IPS-18c (cell line): Measurements from ENCODE around the gene GAPT.
"Not testable (repeated sequence)": the region's sequence is repeated elsewhere in the genome, so short reads cannot be mapped to it uniquely, and the experiment has no call there.

Source experiments
- H3K4me3 ChIP-seq: 2 replicates; pipeline ENCODE4 v1.7.0; 2013; ENCODE audit warnings: low read depth, mild to moderate bottlenecking, low read length, moderate library complexity; ENCODE audit not compliant: insufficient read depth
- H3K9me3 ChIP-seq: one replicate; pipeline ENCODE4 v1.6.1; 2013; ENCODE audit warnings: mild to moderate bottlenecking, low read length, moderate library complexity; ENCODE audit not compliant: control insufficient read depth, insufficient read depth

The GAPT gene

GRCh38 chr5:58496488-58496887 is 5.3 kb downstream of the GAPT start:
- Histone ChIP-seq H3K4me3 (no peak overlapping the region), H3K9me3 (no peaks in the 10 kb centered on the region)

- Histone ChIP-seq H3K4me3 (no peak overlapping the region), H3K9me3 (no peaks in the 10 kb centered on the region)
Observed at GRCh38 chr5:58497386-58497785, 6.2 kb downstream of the GAPT start.

GRCh38 chr5:58497921-58498320 is 6.7 kb downstream of the GAPT start:
- H3K4me3 ChIP-seq, result no peak overlapping the region
- no peaks in the 10 kb centered on the region for H3K9me3 ChIP-seq

- H3K9me3 ChIP-seq, result no peaks in the 10 kb centered on the region
Observed at GRCh38 chr5:58498340-58498942, 7.2 kb downstream of the GAPT start.

GRCh38 chr5:58499231-58499630 is 8.0 kb downstream of the GAPT start:
- Histone ChIP-seq H3K4me3 (no peak overlapping the region), H3K9me3 (no peaks in the 10 kb centered on the region)

More at GRCh38 chr5:58498340-58498942, 7.2 kb downstream of the GAPT start:
- no peak overlapping the region for H3K4me3 ChIP-seq

- no peaks in the 10 kb centered on the region for H3K9me3 ChIP-seq
- no peak overlapping the region for H3K4me3 ChIP-seq
Observed at GRCh38 chr5:58499941-58500340, 8.7 kb downstream of the GAPT start.

- Histone ChIP-seq H3K4me3 (no peak overlapping the region), H3K9me3 (no peaks in the 10 kb centered on the region)
Observed at GRCh38 chr5:58501778-58502417, 10.7 kb downstream of the GAPT start.

- Histone ChIP-seq H3K4me3 (no peak overlapping the region), H3K9me3 (no peaks in the 10 kb centered on the region)
Observed at GRCh38 chr5:58503390-58504046, 12.3 kb downstream of the GAPT start.

- H3K4me3 ChIP-seq, result no peak overlapping the region
- H3K9me3 ChIP-seq, result no peaks in the 10 kb centered on the region
Observed at GRCh38 chr5:58504766-58505165, 13.5 kb downstream of the GAPT start.

- H3K4me3 ChIP-seq, result no peak overlapping the region
- no peaks in the 10 kb centered on the region for H3K9me3 ChIP-seq
Observed at GRCh38 chr5:58505502-58505901, 14.3 kb downstream of the GAPT start.

GRCh38 chr5:58505971-58506640 is 14.9 kb downstream of the GAPT start:
- no peaks in the 10 kb centered on the region for H3K9me3 ChIP-seq
- H3K4me3 ChIP-seq, result no peak overlapping the region

- no peaks in the 10 kb centered on the region for H3K9me3 ChIP-seq
- no peak overlapping the region for H3K4me3 ChIP-seq
Observed at GRCh38 chr5:58507715-58508114, 16.5 kb downstream of the GAPT start.

- Histone ChIP-seq H3K4me3 (no peak overlapping the region), H3K9me3 (peaks cover 7% of the 10 kb centered on the region)
Observed at GRCh38 chr5:58517198-58517597, 26.0 kb downstream of the GAPT start.

- no peak overlapping the region for H3K4me3 ChIP-seq
- H3K9me3 ChIP-seq, result no peaks in the 10 kb centered on the region
Observed at GRCh38 chr5:58523956-58524355, 32.7 kb downstream of the GAPT start.

- no peak overlapping the region for H3K4me3 ChIP-seq
- H3K9me3 ChIP-seq, result no peaks in the 10 kb centered on the region
Observed at GRCh38 chr5:58524571-58524970, 33.3 kb downstream of the GAPT start.

GRCh38 chr5:58530942-58531490 is 39.8 kb downstream of the GAPT start:
- H3K9me3 ChIP-seq, result peaks cover 3% of the 10 kb centered on the region
- H3K4me3 ChIP-seq, result no peak overlapping the region

GRCh38 chr5:58541935-58542334 is 50.7 kb downstream of the GAPT start:
- H3K9me3 ChIP-seq, H3K4me3 ChIP-seq: not testable (repeated sequence)

GRCh38 chr5:58542709-58543108 is 51.5 kb downstream of the GAPT start:
- Histone ChIP-seq H3K4me3 (no peak overlapping the region), H3K9me3 (no peaks in the 10 kb centered on the region)
